Adrenal gland (tissue), 5 donors: Measurements from ENCODE around the gene XYLB.

ENCODE experiments used
- POLR2A ChIP-seq, 2 donors: fragments of 450-650 bp; IDR thresholded peaks; one replicate each; pipeline ENCODE4 v1.6.1; 2017; ENCODE audit warnings: antibody characterized with exemption in 2 of 2, mild to moderate bottlenecking in 2 of 2, moderate library complexity in 1 of 2
- TF ChIP-seq, protein P1 (sequence below), 6 experiments: fragments of 450-650 bp in 4 of 6; fragments of 200-600 bp in 2 of 6; sonication (generic) in 1 of 6; IDR thresholded peaks; 1 replicate in 5 of 6; 2 replicates in 1 of 6; pipeline versions ENCODE4 v1.5.1 to v1.8.0; 2016 to 2021; ENCODE audit warnings: antibody characterized with exemption in 6 of 6, mild to moderate bottlenecking in 2 of 6, moderate library complexity in 1 of 6
- donor health status: DM: no; HTN: no; CAD: no.

DNA sequence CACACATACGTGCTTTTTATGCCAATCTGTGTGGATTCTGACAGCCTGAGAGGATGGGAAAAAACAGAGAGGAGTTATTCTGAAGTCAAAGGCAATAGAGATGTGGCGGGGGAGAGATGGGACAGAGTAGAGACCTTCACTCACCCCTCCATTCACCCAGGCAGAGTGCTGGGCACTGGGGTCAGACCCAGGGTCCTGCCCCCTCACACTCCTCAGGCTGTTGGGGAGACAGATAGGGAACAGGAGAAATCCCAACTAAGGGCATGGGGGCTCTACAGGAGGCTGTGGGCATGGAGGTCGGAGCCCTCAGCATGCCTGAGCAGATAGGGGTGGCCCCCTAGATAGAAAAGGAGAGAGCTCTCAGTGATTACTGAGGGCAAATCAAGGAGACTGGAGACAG lies 34.2 kb upstream of the XYLB start:
- TF ChIP-seq, protein P1, sequence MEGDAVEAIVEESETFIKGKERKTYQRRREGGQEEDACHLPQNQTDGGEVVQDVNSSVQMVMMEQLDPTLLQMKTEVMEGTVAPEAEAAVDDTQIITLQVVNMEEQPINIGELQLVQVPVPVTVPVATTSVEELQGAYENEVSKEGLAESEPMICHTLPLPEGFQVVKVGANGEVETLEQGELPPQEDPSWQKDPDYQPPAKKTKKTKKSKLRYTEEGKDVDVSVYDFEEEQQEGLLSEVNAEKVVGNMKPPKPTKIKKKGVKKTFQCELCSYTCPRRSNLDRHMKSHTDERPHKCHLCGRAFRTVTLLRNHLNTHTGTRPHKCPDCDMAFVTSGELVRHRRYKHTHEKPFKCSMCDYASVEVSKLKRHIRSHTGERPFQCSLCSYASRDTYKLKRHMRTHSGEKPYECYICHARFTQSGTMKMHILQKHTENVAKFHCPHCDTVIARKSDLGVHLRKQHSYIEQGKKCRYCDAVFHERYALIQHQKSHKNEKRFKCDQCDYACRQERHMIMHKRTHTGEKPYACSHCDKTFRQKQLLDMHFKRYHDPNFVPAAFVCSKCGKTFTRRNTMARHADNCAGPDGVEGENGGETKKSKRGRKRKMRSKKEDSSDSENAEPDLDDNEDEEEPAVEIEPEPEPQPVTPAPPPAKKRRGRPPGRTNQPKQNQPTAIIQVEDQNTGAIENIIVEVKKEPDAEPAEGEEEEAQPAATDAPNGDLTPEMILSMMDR (IDR thresholded peaks at IDR 0.05), result no peak
- TF ChIP-seq POLR2A (IDR thresholded peaks at IDR 0.05), result no peak
